Activated naive CD4-positive, alpha-beta T cell treated with anti-CD3 and anti-CD28 coated beads, Interleukin-2, amount 50 U/mL, for 16 hours (primary cell): ENCODE data around the gene MAPRE2.
"Not testable (repeated sequence)": the region's sequence is repeated elsewhere in the genome, so short reads cannot be mapped to it uniquely, and the experiment has no call there.

Experiments
- DNase-seq: peaks from one replicate; pipeline ENCODE4 v3.0.0-alpha.2; 2020

Gene MAPRE2

DNA sequence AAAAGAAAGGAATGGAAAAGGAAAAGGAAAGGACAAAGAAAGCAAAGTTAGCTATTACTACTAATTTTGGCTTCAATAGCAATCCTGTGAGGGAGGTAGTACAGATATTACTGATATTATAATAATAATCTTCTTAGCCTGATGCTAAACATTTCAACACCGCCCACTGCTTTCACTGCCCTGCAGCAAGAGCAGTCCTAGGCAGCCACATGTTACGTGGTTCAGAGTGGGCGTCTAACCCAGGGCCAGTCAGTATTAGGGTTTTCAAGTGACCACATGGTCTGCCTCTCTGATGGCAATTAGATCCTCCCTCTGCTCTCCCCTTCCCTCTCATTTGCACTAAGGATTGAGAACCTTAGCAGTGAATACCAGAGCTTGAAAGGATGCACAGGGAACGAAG, 116.0 kb downstream of the MAPRE2 start:
- no peak for DNase-seq

DNA sequence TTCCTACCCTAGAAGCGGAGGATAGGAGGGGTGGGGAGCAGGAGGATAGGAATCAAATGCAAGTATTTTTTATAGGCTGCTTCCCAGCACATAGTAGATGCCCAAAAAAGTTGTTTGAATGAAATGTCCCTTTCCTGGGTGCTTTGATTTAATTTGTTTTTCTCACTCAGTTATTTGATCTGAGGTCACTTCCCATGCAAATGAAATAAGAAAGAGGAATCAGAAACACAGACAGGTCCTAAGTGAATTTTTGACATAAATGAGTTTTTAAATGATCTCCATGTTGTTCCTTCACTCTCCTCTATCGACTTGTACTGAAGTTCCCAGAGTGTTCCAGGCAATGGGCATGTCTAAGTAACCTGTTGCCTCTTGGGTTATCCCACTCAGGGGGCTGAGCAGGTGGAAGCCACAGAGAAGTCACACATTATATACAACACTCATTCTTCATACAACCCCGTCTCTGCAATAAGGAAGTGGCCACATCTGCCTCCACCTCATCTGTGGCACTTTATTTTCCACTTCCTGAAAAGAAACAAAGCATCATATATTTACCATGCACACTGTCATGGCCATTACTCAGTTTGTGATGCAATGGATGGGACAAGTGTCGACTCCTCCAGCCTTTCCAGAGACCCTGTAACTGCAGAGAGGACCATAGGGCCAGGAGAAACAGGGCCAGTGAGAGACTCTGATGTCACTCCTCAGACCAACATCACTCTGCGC, 117.7 kb downstream of the MAPRE2 start:
- DNase-seq = no peak

DNA sequence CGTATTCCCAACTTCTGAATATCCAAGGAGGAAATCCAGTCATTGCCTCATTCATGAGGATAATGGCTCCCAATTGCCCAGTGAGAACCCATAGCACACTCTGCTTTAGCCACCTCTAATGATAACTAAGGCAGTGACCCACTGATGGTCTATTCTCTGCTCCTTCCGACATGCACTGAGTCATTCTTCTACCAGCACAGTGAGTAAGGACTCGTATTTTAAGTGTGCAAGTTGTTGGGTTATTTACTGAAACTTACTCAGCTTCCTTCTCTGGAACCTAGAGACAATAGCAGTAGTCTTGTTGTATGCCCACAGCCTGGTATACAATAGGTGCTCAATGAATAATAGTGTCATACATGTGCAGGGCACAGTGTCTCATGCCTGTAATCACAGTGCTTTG, 118.6 kb downstream of the MAPRE2 start:
- no peak for DNase-seq

DNA sequence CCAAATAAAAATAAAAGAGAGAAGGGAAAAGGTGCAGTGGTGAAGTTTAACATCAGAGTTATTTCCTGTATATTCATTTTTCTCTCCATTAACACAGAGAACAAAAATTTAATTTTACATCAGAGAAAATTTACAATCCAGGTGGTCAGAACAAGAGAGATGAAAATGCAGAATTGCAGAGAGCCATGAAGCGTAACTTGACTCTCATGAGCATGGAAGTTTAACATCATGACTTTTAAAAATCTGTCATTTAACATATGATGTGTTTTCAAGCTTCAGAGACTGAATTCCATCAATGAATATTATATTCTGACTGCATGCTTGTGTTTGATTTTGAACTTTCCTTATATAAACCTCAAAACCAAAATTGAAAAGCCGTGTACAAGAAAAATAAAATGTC, 120.3 kb downstream of the MAPRE2 start:
- no peak for DNase-seq

DNA sequence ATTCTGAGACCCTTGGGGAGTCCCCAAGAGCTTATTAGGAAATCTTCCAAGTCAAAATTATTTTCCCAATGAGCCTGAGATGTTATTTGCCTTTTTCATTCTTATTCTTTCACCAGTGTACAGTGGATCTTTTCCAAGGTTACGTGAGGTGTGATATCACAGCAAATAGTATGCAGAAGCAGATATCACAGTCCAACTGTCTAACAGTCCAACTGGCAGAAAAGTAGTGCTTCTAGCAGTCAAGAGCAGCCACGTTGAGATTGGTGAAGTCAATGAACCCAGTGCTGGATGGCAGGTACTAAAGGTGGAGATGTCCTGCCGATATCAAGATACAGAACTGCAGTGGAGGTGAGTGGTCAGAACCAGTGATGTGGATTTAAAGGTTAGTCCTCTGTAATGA, 120.7 kb downstream of the MAPRE2 start:
- no peak for DNase-seq

DNA sequence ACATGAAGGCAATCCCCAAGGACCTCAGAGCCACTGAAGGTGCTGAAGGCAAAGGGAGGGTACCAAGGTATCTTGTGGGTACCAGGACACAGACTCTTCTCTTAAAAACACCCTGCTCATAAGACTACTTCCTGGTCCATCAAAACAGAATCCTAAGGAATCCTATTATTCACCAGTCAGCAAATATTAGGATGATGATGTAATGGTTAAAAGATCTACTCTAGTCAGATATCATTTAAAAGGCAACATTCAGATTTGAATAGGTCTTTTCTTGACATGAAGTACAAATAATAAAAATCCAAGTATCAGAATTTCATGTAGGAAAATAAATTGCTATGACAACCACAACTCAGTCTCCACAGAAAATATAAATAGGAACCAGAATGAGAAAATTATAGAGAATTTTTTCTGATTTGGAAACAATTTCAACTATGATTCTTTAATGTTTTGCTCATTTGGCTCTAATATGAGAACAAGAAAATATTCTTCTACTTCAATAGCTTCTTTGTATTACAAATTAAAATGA, 121.9 kb downstream of the MAPRE2 start:
- no peak for DNase-seq

DNA sequence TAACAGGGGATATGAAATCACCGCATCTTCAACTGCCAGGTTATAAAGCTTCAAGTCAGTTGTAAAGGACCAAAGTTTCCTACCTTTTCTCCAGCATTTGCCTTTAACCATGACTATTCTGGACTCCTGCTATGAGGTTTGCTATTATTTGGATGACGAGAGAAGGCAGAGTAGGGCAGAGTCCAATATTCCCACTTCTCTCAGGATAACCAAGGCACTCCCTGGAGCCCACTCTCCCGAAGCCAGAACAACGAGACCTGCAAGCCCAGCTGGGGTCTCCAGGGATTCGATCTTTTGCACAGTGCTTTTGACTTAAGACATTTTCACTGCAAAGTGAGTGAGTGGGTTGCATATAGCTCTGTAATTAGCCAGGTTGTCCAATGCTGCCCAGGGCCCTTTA, 122.5 kb downstream of the MAPRE2 start:
- DNase-seq = no peak

DNA sequence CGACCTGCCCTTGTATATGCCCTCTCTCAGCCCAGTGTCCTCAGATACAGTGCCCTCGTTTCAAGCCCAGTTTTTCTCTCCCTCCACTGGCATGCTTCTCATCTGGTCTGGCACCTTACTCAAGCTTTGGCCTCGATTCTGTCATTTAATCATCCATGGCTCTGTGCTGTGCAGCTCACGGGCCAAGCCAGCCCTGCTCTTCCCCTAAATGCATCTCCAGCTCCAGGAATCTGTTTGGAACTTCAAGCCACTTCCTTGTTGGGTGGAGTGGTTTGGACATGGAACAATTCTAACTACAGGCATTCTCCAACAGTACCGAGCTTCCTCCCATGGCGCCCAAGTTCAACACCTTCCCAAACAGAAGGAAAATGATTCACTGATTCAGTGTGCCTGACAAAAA, 122.9 kb downstream of the MAPRE2 start:
- no peak for DNase-seq

DNA sequence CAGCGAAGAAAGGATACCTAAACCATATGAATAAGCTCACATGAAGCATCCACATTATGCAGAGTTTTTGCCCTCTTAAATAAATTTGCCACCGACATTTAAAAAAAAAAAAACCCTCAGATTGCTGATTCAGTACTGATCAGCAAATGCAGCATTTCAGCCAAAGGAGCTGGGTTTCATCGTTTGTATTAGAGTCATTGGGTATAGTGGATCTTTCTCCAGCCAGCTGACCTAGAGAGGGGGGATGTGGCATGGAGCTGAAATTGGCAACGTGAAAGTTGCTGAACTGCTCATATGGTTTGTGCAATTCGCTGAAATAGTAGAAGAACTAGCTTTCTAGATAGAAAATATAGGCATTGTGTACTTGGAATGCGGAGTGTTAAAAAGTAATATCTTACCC, 126.1 kb downstream of the MAPRE2 start:
- DNase-seq = no peak

DNA sequence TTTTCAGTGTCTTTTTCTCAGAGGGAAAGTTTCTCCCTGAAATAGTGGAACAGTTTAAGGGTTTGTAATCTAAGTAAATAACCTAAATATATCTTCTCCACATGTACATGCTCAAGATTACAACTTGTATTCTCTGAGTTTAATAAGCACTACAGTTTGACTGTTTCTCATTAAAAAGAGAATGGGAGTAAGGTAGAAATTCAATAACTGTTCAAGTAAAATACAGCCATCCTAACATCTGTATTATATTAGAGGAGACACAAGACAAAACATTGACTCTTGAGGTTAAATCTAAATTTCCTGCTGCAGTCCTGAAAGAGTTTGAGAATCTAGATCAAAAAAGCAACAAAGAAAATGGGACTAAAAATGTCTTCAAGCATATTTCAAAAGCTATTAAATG, 126.6 kb downstream of the MAPRE2 start:
- DNase-seq = no peak

DNA sequence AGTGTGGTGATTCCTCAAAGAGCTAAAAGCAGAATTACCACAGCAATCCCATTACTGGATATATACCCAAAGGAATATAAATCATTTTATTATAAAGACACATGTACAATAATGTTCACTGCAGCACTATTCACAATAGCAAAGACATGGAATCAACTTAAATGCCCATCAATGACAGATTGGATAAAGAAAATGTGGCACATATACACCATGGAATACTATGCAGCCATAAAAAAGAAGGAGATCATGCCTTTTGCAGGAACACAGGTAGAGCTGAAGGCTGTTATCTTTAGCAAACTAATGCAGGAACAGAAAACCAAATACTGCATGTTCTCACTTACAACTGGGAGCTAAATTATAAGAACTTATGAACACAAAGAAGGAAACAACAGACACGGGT, 129.1 kb downstream of the MAPRE2 start:
- not testable (repeated sequence) for DNase-seq

DNA sequence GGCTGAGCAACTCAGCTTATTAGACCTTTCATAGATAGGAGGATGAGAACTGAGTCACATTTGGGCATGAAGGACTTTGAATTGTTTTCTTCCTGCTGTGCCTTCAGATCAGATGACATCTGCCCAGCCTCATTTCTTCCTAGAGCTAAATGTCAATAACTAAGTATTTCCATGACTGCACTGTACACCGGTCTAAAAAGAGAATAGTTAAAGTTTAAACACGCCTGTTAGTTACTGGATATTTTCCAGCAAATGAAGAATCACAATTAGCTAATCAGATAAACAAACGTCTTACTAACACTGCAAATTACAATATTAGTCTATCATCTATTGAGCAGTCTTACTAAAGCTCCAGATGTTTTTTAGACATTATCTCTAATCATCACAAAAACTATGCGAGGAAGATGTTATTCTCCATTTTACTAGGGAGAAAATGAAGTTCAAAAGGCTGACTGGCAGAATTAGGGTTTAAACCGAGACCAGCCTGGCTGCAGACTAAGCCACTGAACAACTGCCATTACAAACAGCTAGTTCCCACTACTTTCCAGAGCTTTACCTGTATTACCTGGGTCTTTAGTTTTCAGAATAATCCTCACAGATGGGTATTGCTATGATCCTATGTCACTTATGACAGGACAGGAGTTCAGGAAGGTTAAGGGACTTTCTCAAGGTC, 130.2 kb downstream of the MAPRE2 start:
- DNase-seq = no peak

DNA sequence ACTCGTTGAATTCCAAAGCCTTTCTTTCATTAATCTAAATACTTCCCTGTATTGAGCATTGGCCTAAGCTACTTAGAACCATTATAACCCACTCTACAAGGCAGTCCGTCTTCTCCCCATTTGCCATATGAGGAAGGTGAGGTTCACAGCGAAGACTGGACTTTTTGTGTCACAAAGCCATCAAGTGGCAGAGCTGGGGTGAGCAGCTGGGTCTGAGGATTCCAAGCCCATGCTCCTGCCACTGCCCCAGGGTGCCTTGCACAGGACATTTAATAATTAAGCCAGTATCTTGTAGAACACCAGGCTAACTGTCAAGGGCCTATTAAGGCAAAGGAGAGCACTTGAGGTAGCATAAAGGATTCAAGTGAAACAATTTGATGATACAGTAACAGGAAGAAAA, 130.8 kb downstream of the MAPRE2 start:
- DNase-seq = no peak

DNA sequence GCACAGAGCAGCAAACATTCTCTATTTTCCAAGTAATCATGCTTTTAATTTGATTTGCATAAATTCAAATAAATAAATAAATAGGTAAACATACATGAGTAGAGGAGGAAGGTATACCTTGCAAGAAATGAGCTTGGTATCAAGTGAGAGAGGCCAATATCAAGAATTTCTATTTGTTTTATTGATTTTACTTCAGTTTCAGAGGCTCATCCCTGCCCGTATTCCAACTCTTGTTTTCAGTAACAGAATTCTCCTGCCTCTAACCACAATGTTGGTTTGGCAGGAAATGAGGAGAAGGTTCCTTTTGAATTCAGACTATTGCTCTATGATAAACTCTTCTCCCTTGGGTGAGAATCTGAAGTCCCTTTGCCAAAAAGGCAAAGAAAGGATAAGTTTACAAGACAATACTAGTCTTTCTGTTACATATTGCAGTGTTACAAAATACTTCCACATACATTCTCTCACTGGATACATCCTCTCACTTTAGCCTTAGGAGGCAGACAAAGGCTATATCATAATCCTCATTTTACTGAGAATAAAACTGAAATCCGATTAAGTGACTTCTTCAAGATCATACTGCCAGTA, 131.3 kb downstream of the MAPRE2 start:
- DNase-seq = no peak

DNA sequence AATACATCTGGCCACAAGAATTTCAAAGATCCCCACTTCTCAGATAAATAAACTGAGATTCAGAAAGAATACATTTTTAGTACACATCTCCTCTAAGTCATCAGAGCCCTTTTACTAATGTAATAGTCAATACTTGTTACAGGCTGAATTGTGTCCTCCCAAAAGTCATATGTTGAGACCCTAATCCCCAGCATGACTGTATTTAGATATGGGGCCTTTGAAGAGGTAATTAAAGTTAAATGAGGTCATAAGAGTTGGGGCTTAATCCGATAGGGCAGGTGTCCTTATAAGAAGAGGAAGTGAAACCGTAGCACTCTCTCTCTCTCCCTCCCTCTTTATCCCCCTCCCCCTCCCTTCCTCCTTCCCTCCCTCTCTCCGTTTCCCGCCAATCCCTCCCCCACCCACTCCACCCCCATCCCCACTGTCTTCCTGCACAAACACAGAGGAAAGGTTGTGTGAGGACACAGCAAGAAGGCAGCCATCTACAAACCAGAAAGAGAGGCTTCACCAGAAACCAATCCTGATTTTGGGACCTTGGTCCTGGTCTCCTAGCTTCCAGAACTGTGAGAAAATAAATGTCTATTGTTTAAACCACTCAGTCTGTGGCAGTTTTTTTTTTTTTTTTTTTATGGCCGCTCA, 133.0 kb downstream of the MAPRE2 start:
- no peak for DNase-seq

DNA sequence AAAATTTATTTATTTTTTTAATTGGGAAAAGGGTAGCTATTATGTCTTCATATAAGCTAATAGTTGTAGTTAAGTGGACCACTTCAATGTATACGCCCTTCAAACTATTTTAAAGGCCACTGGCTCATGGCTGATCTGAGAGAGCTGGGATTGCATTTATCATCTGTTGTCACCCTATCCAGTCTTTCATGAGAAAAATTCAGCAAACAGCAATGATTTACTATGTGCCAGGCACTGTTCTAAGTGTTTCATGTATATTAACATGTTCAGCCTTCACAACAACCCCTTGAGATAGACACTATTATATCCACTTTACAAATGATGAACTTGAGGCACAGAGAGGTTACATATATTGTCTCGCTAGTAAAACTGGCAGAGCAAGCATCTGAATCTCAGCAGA, 133.5 kb downstream of the MAPRE2 start:
- DNase-seq = no peak

DNA sequence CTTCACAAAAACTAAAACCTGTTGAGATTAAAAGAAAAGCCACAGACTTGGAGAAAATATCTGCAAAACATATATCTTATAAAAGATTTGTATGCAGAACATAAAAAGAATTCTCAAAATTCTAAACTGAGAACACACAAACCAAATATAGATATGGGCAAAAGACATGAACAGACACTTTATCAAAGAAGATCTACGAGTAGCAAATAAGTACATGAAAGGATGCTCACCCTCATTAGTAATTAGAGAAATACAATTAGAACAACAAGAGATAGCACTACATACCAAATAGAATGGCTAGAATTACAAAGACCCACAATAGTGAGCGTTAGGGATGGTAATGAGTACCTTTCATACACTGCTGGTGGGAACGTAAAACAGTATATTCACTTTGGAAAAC, 135.7 kb downstream of the MAPRE2 start:
- no peak for DNase-seq

DNA sequence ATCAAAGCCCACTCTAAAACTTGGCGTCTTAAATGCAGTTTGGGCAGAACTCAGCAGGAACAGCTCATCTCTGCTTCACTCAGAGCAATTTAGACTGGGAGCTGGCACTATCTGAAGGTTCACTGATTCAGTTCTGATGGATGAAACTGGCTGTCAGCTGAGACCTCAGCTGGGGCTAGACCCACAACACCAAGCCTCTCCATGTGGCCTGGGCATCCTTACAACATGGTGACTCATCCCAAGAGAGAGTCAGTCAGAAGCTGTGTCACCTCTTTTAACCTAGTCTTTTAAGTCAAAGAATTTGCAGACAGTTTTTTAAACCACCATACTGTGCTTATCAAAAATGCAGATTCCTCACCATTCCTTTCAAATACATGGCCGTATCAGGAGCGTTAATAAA, 137.0 kb downstream of the MAPRE2 start:
- no peak for DNase-seq

DNA sequence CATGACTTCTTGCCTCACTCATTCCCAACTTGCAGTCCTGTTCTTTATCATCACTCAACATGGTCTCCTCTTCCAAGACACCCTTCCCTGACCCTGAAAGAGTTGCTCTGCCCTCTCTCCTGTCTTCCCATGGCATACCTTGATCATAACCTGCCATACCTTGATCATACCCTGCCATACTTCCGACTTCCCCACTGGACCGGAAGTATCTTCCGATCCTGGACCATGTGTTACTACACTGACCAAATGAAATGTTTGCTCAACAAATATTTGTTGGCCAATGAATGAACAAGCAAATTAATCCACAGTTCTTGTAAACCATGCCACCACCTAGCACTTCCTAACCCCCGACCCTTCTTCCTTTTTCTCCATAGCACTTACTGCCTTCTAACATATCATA, 138.7 kb downstream of the MAPRE2 start:
- DNase-seq = no peak

DNA sequence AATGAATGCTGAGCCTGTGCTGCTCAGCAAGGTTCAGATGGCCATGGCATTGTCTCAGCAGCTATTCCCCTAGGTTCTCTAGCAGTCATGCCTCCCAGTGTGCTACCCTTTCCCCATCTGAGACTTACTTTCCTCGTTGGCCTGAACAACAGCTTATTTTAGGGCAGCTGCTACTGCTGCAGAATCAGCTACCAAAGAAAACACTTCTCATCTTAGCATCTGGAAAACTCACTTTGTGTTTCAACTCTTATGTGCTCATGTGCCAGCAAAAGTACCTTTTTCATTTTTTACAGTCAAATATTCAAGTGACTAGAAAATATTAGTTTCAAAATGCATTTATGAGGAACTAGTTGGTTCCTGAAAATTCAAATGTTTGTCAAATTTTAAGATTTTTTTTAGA, 139.2 kb downstream of the MAPRE2 start:
- DNase-seq = no peak

DNA sequence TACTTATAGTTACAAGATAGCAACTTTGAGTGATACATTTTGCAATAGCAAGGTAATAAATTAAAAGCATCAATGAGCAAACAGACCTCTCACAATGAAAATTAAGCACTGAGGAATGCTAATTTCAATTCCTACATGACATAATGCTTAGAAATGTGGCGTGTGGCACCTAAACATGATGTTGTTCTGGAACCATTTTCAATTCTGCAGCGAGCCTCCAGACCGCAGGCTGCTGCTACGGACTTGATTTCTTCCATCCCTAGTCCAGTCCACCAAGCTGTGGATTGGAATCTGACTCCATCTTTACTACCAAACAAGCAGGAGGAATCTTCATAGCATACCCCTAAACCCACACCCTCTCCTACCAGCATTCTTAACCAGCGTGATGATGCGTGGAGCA, 140.9 kb downstream of the MAPRE2 start:
- no peak for DNase-seq

DNA sequence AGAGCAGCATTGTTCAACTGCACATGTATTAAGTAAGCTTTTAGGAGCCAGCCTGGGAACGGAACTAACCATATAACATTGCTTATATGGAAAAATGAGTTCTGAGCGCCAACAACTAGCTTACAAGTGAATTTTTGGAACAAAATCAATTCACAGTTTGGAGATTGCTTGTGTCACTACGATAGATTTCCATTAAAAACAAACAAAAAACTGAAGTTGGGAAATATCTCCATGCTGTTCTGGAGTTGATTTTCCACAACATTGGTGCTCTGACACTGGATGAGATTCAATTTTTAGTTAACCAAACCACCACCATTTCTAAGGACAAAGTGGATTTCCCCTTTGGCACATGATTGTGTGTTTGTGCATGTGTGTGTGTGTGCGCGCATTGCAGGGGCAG, 142.7 kb downstream of the MAPRE2 start:
- no peak for DNase-seq

DNA sequence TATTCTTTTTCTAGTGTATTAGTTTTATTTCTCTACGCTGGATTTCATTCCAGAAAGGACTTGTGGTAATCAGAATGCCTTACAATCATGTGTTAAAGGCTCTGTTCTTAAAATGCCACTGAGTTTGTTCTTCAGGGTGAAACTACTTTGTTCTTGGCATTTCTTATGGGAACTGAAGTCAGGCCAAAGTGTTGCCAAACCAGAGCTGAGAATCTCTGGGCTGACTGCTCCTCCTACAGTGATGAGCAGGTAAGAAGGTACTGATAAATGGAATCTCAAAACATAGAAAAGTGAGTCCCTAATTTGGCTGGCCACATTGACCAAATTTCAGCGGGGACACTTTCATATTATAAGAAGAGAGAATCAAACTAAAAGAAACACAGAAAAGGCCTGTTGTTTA, 144.6 kb downstream of the MAPRE2 start:
- DNase-seq = no peak
